Vagina (tissue), 2 donors: ENCODE data around the gene PGBD4.

Experiments
- POLR2A ChIP-seq, 2 donors: fragments of 450-650 bp; IDR thresholded peaks; one replicate each; pipeline ENCODE4 v1.6.1; 2017; ENCODE audit warnings: antibody characterized with exemption in 2 of 2, mild to moderate bottlenecking in 2 of 2, moderate library complexity in 2 of 2
- POLR2AphosphoS5 ChIP-seq, 2 donors: sonication (generic); formaldehyde crosslinking; IDR thresholded peaks; one replicate each; pipeline ENCODE4 v1.9.0; 2017; ENCODE audit warnings: antibody characterized with exemption in 2 of 2, mild to moderate bottlenecking in 2 of 2, low read depth in 1 of 2; ENCODE audit not compliant: insufficient read depth in 1 of 2

DNA sequence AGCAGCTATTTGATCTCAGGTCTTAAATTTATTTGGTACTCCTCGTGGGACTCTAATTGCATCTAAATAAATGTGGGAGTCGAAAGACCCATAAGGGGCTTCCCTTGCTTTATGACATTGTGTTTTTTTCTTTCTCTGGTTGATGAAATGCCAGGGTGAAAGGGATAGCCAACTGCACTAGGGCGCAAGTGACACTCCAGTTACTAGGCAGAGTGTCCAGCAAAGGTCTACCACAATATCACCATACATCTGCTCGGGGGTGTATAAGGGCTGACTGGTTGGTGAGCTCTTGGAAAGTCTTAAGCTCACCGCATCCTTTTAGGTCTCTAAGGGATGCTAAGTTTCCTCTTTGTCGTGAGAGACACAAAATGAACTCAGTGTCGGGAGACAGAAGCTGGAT, 54.0 kb downstream of the PGBD4 start:
- TF ChIP-seq POLR2A (IDR thresholded peaks at IDR 0.05) (no peak), POLR2AphosphoS5 (IDR thresholded peaks at IDR 0.05; ENCODE audit: insufficient read depth in 1 of 2, low read depth in 1 of 2) (no peak)
